ENCODE data around the gene TRMT44. TPM values are rescaled to one million over a fixed set of nuclear protein-coding genes. Genes with fewer than 3 reads are reported as not detected.

TRMT44 gene
- polyA plus RNA-seq, 1 experiment: 7.1 TPM

DNA sequence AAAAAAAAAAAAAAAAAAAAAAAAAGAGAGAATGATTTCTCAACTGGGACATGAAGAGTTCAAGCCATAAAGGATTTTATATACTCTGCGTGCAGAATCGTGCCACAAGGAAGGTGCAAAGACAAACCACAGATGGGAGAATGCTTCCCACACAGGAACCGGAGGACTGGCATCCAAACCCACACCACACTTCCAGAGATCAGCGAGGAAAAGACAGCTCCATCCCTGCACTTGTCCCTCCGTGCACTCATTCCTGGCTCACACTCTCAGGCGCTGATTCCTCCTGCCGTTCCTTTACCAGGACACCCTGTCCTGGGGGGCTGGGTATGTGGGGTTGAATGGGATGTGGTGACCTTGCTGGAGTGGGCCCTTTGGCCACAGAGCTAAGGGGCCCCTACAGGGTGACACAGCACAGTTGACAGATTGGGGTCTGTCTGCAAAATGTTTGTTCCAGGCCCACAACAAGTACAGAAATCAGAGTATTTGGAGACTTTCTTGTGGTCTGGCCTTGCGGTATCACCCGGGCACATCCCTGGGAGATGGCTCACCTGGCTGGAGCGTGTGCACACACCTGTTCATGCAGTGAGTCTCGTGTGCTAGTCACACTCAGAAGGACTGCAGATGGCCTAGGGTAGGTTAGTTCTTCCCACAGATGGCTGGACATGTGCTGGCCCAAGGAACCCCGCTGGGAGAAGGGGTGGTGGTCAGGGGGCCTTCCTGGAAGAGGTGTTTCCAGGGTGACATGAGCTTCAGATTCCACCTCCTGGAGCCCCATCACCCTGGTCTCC, 84.2 kb downstream of the TRMT44 start:
- TF ChIP-seq, protein P1, sequence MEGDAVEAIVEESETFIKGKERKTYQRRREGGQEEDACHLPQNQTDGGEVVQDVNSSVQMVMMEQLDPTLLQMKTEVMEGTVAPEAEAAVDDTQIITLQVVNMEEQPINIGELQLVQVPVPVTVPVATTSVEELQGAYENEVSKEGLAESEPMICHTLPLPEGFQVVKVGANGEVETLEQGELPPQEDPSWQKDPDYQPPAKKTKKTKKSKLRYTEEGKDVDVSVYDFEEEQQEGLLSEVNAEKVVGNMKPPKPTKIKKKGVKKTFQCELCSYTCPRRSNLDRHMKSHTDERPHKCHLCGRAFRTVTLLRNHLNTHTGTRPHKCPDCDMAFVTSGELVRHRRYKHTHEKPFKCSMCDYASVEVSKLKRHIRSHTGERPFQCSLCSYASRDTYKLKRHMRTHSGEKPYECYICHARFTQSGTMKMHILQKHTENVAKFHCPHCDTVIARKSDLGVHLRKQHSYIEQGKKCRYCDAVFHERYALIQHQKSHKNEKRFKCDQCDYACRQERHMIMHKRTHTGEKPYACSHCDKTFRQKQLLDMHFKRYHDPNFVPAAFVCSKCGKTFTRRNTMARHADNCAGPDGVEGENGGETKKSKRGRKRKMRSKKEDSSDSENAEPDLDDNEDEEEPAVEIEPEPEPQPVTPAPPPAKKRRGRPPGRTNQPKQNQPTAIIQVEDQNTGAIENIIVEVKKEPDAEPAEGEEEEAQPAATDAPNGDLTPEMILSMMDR (IDR thresholded peaks at IDR 0.05; ENCODE audit: insufficient read depth, low read depth, low read length): no peak
- no peak overlapping the region for H3K4me3 ChIP-seq (ENCODE audit: low read depth, low read length)
- no peak for DNase-seq (ENCODE audit: low read depth)
- H3K36me3 ChIP-seq (ENCODE audit: control insufficient read depth, insufficient read depth, low read length): no peaks in the 10 kb centered on the region
- ChIA-PET CTCF (interaction anchor here (2.0 kb wide), 1 partner anchor 56 kb away, joined by 6 read pairs; no protein-coding TSS in a partner anchor), POLR2A (no interaction called here)
- H3K27me3 ChIP-seq (ENCODE audit: control insufficient read depth, insufficient read depth, low read length): no peaks in the 10 kb centered on the region

DNA sequence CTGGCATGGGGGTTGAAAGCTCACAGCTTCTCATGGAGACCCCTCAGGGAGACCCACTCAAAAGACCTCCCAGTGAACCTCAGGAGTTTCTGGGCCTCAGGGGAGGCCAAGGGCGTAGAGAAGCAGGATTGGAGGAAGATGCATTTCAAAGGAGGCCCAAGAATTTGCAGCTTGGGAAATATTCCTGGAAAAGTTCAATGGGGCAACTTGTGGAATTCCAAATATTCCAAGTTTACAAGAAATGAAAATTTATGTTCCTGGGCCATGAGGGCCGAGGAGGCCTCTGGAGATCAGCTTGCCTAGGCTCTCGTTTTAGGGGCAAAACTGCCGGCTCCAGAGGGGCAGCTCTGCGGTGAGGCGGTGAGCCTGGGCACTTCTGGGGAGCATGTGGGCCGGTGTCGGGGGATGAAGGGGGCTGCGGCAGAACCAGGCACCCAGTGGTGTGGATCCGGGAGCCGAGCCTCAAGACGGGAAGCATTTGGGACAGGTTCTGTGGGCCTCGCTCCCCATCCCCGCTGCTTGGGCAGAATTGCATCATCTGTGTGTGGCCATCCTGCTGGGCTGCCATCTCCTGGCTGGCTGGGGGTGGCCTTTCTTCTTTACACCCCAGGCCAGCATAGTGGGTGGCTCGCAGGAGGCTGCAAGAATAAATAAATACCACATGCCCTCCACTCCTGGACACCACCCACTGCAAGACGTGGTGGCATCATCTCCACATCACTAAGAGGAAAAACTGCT, 85.0 kb downstream of the TRMT44 start:
- DNase-seq (ENCODE audit: low read depth): no peak
- TF ChIP-seq, protein P1 (IDR thresholded peaks at IDR 0.05; ENCODE audit: insufficient read depth, low read depth, low read length): peak; percentile 26; the same call in 1 of the 2 replicates
- POLR2A ChIA-PET: no interaction called here
- CTCF ChIA-PET: interaction anchor here (1.4 to 2.0 kb wide), 3 partner anchors 8 to 67 kb away, joined by 4 to 6 read pairs (median 5); partner anchors contain the start of gene CPZ
- no peaks in the 10 kb centered on the region for H3K36me3 ChIP-seq (ENCODE audit: control insufficient read depth, insufficient read depth, low read length)
- no peaks in the 10 kb centered on the region for H3K27me3 ChIP-seq (ENCODE audit: control insufficient read depth, insufficient read depth, low read length)
- no peak overlapping the region for H3K4me3 ChIP-seq (ENCODE audit: low read depth, low read length)

Small RNAs within 50 kb of the gene (small RNA-seq; reads per million reads assigned to genes)
- not detected for gene RNA5SP152 (ENCODE audit: insufficient read length, low read depth, low replicate concordance)

Other genes starting within 250 kb of the TRMT44 start
- gene SH3TC1, start 241.5 kb upstream of the TRMT44 start, polyA plus RNA-seq (2011; rRNA removed): 0.67 and 1.2 TPM in 2 replicates
- 2.9 and 5.7 TPM in 2 replicates for gene HTRA3, start 171.0 kb upstream of the TRMT44 start, polyA plus RNA-seq (2011; rRNA removed)
- gene ACOX3, start 54 bp upstream of the TRMT44 start, polyA plus RNA-seq (2011; rRNA removed): 6.8 and 10.2 TPM in 2 replicates
- gene GPR78, start 139.6 kb downstream of the TRMT44 start, polyA plus RNA-seq (2011; rRNA removed): 0.43 and 0.82 TPM in 2 replicates
- 30.2 and 70.9 TPM in 2 replicates for gene CPZ, start 152.0 kb downstream of the TRMT44 start, polyA plus RNA-seq (2011; rRNA removed)